ENCODE data around the gene SUPV3L1.

DNA sequence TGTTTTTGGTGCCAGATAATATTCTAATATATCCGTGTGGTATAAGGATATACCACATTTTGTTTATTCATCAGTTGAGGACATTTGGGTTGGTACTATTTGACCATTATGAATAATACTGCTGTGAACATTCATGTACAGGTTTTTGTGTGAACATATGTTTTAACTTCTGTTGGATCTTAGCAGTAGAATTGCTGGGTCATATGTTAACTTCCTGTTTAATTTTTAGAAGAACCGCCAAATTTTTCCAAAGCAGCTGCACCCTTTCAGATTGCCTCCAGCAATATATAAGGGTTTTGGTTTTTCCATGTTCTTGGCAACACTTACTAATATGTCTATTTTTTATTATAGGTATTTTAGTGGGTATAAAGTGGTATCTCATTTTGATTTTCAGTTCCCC lies 33.3 kb upstream of the SUPV3L1 start:
- TF ChIP-seq, protein P1, sequence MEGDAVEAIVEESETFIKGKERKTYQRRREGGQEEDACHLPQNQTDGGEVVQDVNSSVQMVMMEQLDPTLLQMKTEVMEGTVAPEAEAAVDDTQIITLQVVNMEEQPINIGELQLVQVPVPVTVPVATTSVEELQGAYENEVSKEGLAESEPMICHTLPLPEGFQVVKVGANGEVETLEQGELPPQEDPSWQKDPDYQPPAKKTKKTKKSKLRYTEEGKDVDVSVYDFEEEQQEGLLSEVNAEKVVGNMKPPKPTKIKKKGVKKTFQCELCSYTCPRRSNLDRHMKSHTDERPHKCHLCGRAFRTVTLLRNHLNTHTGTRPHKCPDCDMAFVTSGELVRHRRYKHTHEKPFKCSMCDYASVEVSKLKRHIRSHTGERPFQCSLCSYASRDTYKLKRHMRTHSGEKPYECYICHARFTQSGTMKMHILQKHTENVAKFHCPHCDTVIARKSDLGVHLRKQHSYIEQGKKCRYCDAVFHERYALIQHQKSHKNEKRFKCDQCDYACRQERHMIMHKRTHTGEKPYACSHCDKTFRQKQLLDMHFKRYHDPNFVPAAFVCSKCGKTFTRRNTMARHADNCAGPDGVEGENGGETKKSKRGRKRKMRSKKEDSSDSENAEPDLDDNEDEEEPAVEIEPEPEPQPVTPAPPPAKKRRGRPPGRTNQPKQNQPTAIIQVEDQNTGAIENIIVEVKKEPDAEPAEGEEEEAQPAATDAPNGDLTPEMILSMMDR (IDR thresholded peaks at IDR 0.05), result no peak
- no peak for TF ChIP-seq POLR2A (IDR thresholded peaks at IDR 0.05)

Measured in uterus (tissue), 2 donors.